ENCODE data around the gene FBF1.
A peak's percentile ranks its signal among the peaks of the same experiment; 100 is the strongest.
"Not testable (repeated sequence)": the region's sequence is repeated elsewhere in the genome, so short reads cannot be mapped to it uniquely, and the experiment has no call there.

Gene FBF1

DNA sequence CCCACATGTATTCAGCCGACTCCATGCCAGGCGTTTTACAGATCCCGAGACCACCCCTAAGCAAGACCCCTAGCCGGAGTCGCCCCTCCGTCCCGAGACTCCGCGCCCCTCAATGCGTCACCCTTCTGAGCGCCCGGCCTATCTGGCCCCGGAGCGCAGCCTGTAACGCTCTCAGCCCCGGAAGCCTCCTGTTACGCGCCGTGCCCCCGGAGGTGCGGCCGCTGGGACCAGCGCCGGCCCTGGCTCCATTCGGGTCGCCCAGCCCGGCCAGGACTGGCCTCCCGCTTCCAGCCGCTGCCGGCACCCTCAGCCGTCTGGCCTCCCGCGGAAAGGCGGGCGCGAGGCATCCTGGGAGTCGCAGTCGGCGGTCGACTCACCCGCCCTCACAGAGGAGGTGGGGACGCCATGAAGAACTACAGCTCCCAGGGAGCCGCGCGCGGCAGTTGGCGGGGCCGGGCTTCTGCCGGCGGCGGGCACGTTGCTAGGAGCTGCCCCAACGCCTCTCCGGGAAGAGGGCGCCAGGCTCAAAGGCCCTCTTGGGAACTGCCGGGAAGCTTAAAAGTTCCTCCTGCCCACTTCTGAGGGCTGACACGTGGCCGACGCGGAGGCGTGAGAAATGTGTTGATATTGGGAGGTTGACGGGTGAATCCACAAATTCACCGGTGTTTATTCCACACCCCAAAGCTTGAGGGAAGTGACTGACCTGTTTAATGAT is at the start of gene FBF1:
TSS of gene FBF1 (minus strand) at position 316 of the 715 bp plus-strand sequence. CDS start 2,893 bp downstream, outside the sequence.
- peak; percentile 69 for DNase-seq (ENCODE audit: low read depth)

DNA sequence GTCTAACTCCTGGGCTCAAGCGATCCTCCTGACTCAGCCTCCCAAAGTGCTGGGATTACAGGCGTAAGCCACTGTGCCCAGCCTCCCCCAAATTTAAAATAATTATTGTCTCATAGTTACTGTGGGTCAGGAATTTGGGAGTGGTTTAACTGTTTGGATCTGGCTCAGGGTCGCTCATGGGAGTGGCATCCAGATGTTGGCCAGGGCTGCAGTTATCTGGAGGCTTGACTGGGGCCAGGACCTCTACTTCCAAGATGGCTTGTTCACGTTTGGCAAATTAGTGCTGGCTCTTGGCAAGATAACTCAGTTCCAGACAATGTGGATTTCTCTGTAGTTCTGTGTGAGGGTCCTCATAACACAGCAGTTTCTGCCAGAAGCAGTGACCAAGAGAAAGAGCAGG is 46.2 kb upstream of the FBF1 start:
- DNase-seq (ENCODE audit: low read depth), result no peak

- DNase-seq (ENCODE audit: low read depth), result no peak
Measured at GRCh38 chr17:75985986-75986385, 45.1 kb upstream of the FBF1 start.

DNA sequence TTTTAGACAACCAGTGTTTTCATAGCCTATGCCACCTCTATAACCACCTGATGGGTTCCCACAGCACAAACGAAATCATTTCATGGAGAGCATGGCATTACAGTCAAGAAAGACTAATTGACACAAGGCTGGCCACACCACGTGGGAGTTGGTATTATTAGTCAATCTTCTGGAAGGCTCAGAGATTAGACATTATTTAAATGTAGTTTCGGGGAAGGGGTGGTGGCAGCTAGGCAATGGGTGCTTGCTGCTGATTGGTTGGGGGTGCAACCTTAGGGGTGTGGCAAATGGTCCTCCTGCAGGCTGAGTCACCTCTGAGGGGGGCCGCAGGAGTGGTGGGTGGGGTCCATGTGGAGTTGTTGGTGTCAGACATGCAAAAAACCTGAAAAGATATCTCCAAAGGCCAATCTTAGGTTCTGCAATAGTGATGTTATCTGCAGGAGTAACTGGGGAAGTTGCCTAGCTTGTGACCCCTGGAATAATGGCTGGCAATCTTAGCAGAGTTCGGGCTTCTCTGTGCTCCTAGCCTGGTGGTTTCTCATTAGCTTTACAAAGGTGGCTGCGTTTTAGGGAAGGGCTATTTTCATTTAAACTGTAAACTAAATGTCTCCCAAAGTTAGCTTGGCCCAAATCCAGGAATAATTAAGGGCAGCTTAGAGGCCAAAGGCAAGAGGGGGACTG is 42.8 kb upstream of the FBF1 start:
- DNase-seq (ENCODE audit: low read depth), result no peak

GRCh38 chr17:75981019-75981615 is 40.3 kb upstream of the FBF1 start:
- DNase-seq (ENCODE audit: low read depth), result no peak

DNA sequence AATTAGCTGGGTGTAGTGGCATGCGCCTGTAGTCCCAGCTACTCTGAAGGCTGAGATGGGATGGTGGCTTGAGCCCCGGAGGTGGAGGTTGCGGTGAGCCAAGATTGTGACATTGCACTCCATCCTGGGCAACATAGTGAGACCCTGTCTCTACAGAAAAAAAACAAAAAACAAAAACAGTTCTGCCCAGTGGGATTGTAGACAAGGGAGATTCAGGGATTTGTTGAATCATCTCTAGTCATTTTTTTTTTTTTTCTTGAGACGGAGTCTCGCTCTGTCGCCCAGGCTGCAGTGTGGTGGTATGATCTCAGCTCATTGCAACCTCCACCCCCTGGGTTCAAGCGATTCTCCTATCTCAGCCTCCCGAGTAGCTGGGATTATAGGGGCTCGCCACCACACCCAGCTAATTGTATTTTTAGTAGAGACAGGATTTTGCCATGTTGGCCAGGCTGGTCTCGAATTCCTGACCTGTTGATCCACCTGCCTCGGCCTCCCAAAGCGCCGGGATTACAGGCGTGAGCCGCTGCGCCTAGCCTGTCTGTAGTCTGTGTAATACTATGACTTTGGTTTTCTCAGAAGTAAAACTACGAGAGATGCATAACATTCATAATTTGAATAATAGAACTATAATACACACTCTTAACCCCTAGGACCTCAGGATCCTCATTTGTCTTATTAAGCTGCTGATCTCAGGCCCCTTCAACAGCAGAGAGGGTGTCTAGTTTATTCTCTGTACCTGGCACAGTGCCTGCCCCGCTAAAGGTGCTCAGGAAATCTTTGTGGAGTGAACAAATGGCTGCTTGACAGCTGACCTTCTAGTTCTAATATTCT is 39.6 kb upstream of the FBF1 start:
- no peak for DNase-seq (ENCODE audit: low read depth)

DNA sequence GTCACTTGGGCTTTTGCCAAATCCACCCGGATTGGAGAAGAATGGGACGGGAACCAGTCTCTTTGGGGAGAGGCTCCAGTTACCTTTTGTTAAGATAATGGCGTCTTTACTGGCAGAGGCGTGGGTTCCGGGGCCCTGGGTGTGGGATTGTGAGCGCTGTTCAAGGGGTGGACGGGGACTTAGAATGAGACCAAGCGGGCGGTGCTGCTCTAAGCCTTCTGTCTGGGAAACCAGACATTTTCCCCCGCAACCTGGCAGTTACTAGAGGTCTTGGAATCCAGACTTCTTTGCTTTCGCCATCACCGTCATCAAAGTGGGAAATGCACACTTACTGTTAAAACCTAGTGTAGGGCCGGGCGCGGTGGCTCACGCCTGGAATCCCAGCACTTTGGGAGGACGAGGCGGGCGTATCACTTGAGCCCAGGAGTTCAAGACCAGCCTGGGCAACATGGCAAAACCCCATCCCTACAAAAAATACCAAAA is 38.9 kb upstream of the FBF1 start:
- no peak for DNase-seq (ENCODE audit: low read depth)

DNA sequence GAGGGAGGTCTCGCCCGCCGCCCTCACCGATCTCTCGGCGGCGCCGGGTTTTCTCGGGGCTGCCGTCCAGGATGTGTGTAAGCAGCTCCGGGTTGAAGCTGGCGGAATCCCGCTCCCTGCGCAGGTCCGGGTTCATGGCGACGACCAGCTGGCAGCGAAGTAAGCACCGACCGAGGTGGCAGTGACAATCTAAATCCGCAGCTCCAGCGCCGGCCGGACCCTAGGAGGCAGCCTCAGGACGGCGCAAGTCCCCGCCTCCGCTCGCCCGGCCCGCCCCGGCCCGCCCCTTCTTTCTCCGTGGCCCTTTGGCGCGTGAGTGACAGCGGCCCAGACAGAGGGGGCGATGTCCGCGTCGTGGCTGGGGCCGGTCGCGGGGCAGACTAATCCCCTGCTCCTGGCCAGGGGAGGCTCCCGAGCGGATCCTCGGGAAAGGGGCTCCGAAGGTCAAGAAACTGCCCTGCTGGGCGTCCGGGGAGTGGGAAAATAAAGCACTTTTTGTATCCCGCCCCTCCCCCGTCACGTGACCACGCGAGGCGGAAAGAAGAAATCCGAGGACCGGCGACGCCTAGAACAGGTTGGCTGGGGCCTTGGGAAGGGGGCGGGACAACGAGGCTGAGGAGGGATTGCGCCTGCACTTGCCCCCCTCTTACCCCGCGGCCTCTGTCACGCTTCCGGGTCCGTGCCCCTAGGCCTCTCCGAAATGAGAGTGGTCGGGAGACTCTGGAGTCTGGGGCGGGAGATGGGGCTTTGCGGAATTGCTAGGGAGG is 38.3 kb upstream of the FBF1 start, which contains the start of the genes ACOX1 and TEN1:
TSS of gene ACOX1 (minus strand) at position 229 of the 767 bp plus-strand sequence. CDS start at position 136, 93 bp downstream.
TSS of gene TEN1 (plus strand) at position 303 of the 767 bp plus-strand sequence. CDS start 6,953 bp downstream, outside the sequence.
- DNase-seq (ENCODE audit: low read depth), result peak; percentile 78

GRCh38 chr17:75976175-75976848 is 35.5 kb upstream of the FBF1 start:
- DNase-seq (ENCODE audit: low read depth), result no peak

- DNase-seq (ENCODE audit: low read depth), result no peak
Measured at GRCh38 chr17:75975757-75976174, 34.9 kb upstream of the FBF1 start.

GRCh38 chr17:75975187-75975586 is 34.3 kb upstream of the FBF1 start:
- not testable (repeated sequence) for DNase-seq (ENCODE audit: low read depth)

- no peak for DNase-seq (ENCODE audit: low read depth)
Measured at GRCh38 chr17:75970626-75971025, 29.8 kb upstream of the FBF1 start.

DNA sequence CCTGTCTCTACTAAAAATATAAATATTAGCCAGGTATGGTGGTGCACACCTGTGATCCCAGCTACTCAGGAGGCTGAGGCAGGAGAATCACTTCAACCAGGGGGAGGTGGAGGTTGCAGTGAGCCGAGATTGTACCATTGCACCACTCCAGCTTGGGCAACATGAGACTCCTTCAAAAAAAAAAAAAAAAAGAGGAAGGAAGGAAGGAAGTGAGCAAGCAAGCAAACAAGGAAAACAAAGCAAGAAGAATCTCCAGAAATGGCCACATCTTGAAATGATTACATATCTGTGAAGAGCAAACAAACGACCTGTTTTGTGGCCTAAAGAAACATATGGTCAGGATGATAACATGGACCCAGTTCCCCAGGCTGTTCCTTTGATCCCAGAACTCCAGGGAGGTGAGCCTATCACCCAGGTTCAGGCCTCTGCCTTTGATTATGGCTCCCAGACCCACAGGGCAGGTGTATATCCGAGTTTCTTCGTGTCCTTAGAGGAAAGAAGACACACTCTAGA is 29.2 kb upstream of the FBF1 start:
- no peak for DNase-seq (ENCODE audit: low read depth)

DNA sequence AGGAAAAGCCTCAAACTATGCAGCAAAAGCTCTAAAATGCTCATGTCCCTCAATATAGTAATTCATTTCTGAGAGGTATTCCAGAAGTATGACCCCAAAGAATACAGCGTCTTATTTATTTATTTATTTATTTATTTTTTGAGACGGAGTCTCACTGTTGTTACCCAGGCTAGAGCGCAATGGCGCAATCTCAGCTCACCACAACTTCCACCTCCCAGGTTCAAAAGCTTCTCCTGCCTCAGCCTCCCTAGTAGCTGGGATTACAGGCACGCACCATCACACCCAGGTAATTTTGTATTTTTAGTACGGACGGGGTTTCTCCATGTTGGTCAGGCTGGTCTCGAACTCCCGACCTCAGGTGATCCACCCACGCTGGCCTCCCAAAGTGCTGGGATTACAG is 28.2 kb upstream of the FBF1 start:
- DNase-seq (ENCODE audit: low read depth), result not testable (repeated sequence)

DNA sequence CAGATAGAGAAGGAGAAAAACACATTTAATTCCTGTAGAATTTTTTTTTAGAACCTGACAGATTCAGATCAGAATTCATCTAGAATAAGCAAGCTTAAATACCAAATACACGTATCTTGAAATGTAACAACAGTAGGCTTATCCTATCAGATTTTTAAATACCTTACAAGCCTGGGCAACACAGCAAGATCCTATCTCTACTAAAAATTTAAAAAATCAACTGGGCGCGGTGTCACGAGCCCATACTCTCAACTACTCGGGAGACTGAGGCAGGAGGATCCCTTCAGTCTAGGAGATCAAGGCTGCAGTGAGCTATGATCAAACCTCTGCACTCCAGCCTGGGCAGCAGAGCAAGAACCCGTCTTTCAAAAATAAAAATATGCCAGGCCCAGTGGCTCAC is 24.6 kb upstream of the FBF1 start:
- no peak for DNase-seq (ENCODE audit: low read depth)

- no peak for DNase-seq (ENCODE audit: low read depth)
Measured at GRCh38 chr17:75959839-75960511, 19.1 kb upstream of the FBF1 start.

GRCh38 chr17:75959051-75959838 is 18.4 kb upstream of the FBF1 start:
- no peak for DNase-seq (ENCODE audit: low read depth)

DNA sequence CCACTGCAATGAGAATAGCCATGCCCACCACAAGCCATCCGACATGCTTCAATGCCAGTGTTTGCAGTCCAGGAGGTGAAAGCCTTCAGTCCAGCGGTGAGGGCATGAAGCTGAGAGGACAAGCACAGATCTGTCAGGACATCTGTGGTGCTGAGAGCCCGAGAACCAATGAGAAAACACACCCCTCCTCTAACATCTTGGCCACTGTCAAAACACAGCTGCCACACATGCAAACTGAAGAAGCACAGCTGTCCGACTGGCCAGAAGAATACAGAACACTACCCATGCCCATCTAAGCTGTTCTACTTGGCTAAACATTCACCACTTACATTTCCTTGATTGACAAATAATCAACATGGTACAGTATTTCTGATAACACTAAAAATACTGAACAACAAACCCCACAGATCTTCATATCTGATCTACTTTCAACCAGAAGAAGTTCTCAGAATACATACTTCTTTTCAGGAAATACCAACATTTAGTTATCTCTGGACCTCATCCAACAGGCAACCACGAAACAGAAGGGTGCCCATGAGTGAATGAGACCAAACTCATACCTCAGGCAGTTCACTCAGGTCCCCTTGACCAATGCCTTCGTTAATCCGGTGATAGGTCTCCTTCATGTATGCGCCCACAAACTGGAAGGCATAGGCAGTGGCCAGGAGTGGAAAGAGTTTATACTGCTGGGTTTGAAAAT is 10.2 kb upstream of the FBF1 start:
- no peak for DNase-seq (ENCODE audit: low read depth)

All from HS-27A (cell line).